IMR-90 (cell line): ENCODE results near the gene GDF9. TPM values are rescaled to one million over a fixed set of nuclear protein-coding genes. Genes with fewer than 3 reads are reported as not detected.

Source experiments
- ATAC-seq: fragments of 200-7000 bp; cut with Tn5 transposase; 2 replicates; pipeline ENCODE4 v1.9.1; 2020; ENCODE audit warnings: low read depth, mild to moderate bottlenecking, moderate library complexity
- BruUV-seq: library from RNA; stranded (reverse); fragments of 400-500 nt; replicated peaks from 2 replicates; lab custom pipeline; 2021; lab: Mats Ljungman, UMichigan
- CTCF ChIA-PET: fragments of 300-600 bp; formaldehyde crosslinking; extraction: SDS; loops from one replicate; lab custom pipeline; 2021; ENCODE audit warnings: antibody characterized with exemption; lab: Yijun Ruan, JAX
- POLR2A ChIA-PET: fragments of 300-600 bp; sonication (Branson Sonifier 250); formaldehyde crosslinking; loops from one replicate; lab custom pipeline; 2022; ENCODE audit warnings: antibody characterized with exemption; ENCODE audit not compliant: unreplicated experiment; lab: Charles Lee
- DNase-seq: peaks from one replicate; pipeline ENCODE4 v3.0.0; 2013
- H2AFZ ChIP-seq: replicated peaks from 2 replicates; pipeline ENCODE3; 2013; ENCODE audit warnings: low read length, mild to moderate bottlenecking; ENCODE audit not compliant: poor library complexity
- H2AK5ac ChIP-seq: 2 replicates; pipeline ENCODE4 v1.6.1; 2013; ENCODE audit warnings: low read depth, low read length, inconsistent platforms
- H2AK9ac ChIP-seq: replicated peaks from 2 replicates; pipeline ENCODE3; 2013; ENCODE audit warnings: mild to moderate bottlenecking, low read depth, low read length, moderate library complexity; ENCODE audit not compliant: poor library complexity
- H2BK120ac ChIP-seq: 2 replicates; pipeline ENCODE4 v1.6.1; 2013; ENCODE audit warnings: low read depth, low read length, inconsistent platforms
- H2BK15ac ChIP-seq: 3 replicates; pipeline ENCODE4 v1.6.1; 2013; ENCODE audit warnings: low read depth, low read length, inconsistent platforms
- H2BK20ac ChIP-seq: 2 replicates; pipeline ENCODE4 v1.6.1; 2013; ENCODE audit warnings: low read depth, mild to moderate bottlenecking, inconsistent platforms, low read length, moderate library complexity
- H2BK5ac ChIP-seq: 2 replicates; pipeline ENCODE4 v1.6.1; 2013; ENCODE audit warnings: mild to moderate bottlenecking, low read depth, low read length, inconsistent platforms; ENCODE audit not compliant: poor library complexity, severe bottlenecking
- H3K14ac ChIP-seq: replicated peaks from 2 replicates; pipeline ENCODE4 v1.6.1; 2013; ENCODE audit warnings: low read depth, low read length, inconsistent platforms
- H3K18ac ChIP-seq: 2 replicates; pipeline ENCODE4 v1.6.1; 2013; ENCODE audit warnings: low read depth, low read length, control low read depth
- H3K23ac ChIP-seq: 2 replicates; pipeline ENCODE4 v1.6.1; 2013; ENCODE audit warnings: low read depth, low read length, inconsistent platforms
- H3K27ac ChIP-seq: 2 replicates; pipeline ENCODE4 v1.5.1; 2013; ENCODE audit warnings: mild to moderate bottlenecking, control low read depth, low read length; ENCODE audit not compliant: insufficient read depth
- H3K27me3 ChIP-seq: 2 replicates; pipeline ENCODE4 v1.6.1; 2013; ENCODE audit warnings: low read length; ENCODE audit not compliant: control insufficient read depth, insufficient read depth
- H3K36me3 ChIP-seq: 2 replicates; pipeline ENCODE4 v1.6.1; 2013; ENCODE audit warnings: low read length, mixed read lengths; ENCODE audit not compliant: control insufficient read depth, insufficient read depth
- H3K4ac ChIP-seq: 2 replicates; pipeline ENCODE4 v1.6.1; 2013; ENCODE audit warnings: low read depth, low read length, inconsistent platforms
- H3K4me1 ChIP-seq: 2 replicates; pipeline ENCODE4 v1.6.1; 2013; ENCODE audit warnings: low read length, mixed read lengths; ENCODE audit not compliant: control insufficient read depth, insufficient read depth
- H3K4me2 ChIP-seq: 2 replicates; pipeline ENCODE4 v1.6.1; 2013; ENCODE audit warnings: low read depth, mild to moderate bottlenecking, control low read depth, low read length, moderate library complexity
- H3K4me3 ChIP-seq: 2 replicates; pipeline ENCODE4 v1.5.1; 2013; ENCODE audit warnings: low read depth, mild to moderate bottlenecking, control low read depth, low read length, moderate library complexity; ENCODE audit not compliant: insufficient read depth
- H3K56ac ChIP-seq: 2 replicates; pipeline ENCODE4 v1.6.1; 2013; ENCODE audit warnings: low read length, inconsistent platforms; ENCODE audit not compliant: insufficient read depth; ENCODE audit errors: extremely low read depth
- H3K79me1 ChIP-seq, 2 experiments: 2 replicates each; pipeline ENCODE4 v1.6.1; 2013; ENCODE audit warnings: low read length in 2 of 2, inconsistent platforms in 1 of 2, low read depth in 1 of 2
- H3K9ac ChIP-seq: 2 replicates; pipeline ENCODE4 v1.6.1; 2013; ENCODE audit warnings: low read depth, low read length, control low read depth
- H3K9me1 ChIP-seq: 2 replicates; pipeline ENCODE4 v1.6.1; 2013; ENCODE audit warnings: low read length, inconsistent platforms; ENCODE audit not compliant: insufficient read depth
- H3K9me3 ChIP-seq: 2 replicates; pipeline ENCODE4 v1.6.1; 2013; ENCODE audit warnings: low read length; ENCODE audit not compliant: control insufficient read depth, insufficient read depth
- H4K20me1 ChIP-seq: 2 replicates; pipeline ENCODE4 v1.6.1; 2013; ENCODE audit warnings: low read length, inconsistent platforms; ENCODE audit not compliant: insufficient read depth
- H4K5ac ChIP-seq: 2 replicates; pipeline ENCODE4 v1.6.1; 2013; ENCODE audit warnings: mild to moderate bottlenecking, low read depth, low read length, control low read depth
- H4K8ac ChIP-seq, 2 experiments: 2 replicates each; pipeline ENCODE4 v1.6.1; 2013; ENCODE audit warnings: low read depth in 2 of 2, low read length in 2 of 2, control low read depth in 1 of 2, inconsistent platforms in 1 of 2
- H4K91ac ChIP-seq: 2 replicates; pipeline ENCODE4 v1.6.1; 2013; ENCODE audit warnings: low read depth, low read length, inconsistent platforms; ENCODE audit not compliant: insufficient read depth
- BHLHE40 ChIP-seq: fragments of 150-350 bp; IDR thresholded peaks from 2 replicates; pipeline ENCODE4 v1.6.1; 2016; ENCODE audit warnings: mild to moderate bottlenecking, low read depth, low read length
- CEBPB ChIP-seq: IDR thresholded peaks from 2 replicates; pipeline ENCODE4 v1.6.1; 2012; ENCODE audit warnings: low read depth, low read length, improper control_type of control experiment
- CHD1 ChIP-seq: IDR thresholded peaks from 2 replicates; pipeline ENCODE4 v1.6.1; 2012; ENCODE audit warnings: low read depth, low read length, improper control_type of control experiment
- FOS ChIP-seq: fragments of 150-350 bp; IDR thresholded peaks from 2 replicates; pipeline ENCODE4 v1.6.1; 2016; ENCODE audit warnings: low read depth, low read length
- MAFK ChIP-seq: IDR thresholded peaks from 2 replicates; pipeline ENCODE4 v1.6.1; 2012; ENCODE audit warnings: low read depth, low read length, improper control_type of control experiment
- MAZ ChIP-seq: IDR thresholded peaks from 2 replicates; pipeline ENCODE4 v1.6.1; 2012; ENCODE audit warnings: low read depth, mild to moderate bottlenecking, low read length, improper control_type of control experiment, moderate library complexity, borderline replicate concordance
- MXI1 ChIP-seq: IDR thresholded peaks from 2 replicates; pipeline ENCODE4 v1.6.1; 2012; ENCODE audit warnings: low read depth, mild to moderate bottlenecking, low read length, moderate library complexity, borderline replicate concordance
- NFE2L2 ChIP-seq: fragments of 150-350 bp; IDR thresholded peaks from 2 replicates; pipeline ENCODE4 v1.6.1; 2016; ENCODE audit warnings: low read depth, mild to moderate bottlenecking, low read length
- POLR2A ChIP-seq: IDR thresholded peaks from 2 replicates; pipeline ENCODE4 v1.6.1; 2012; ENCODE audit warnings: mild to moderate bottlenecking, low read depth, low read length
- RAD21 ChIP-seq: IDR thresholded peaks from 2 replicates; pipeline ENCODE4 v1.6.1; 2012; ENCODE audit warnings: low read length, improper control_type of control experiment
- RCOR1 ChIP-seq: IDR thresholded peaks from 2 replicates; pipeline ENCODE4 v1.6.1; 2012; ENCODE audit warnings: mild to moderate bottlenecking, low read length, improper control_type of control experiment; ENCODE audit not compliant: insufficient replicate concordance
- RFX5 ChIP-seq: IDR thresholded peaks from 2 replicates; pipeline ENCODE4 v1.8.0; 2012; ENCODE audit warnings: low read depth, mild to moderate bottlenecking, low read length, moderate library complexity
- SMC3 ChIP-seq: fragments of 150-350 bp; IDR thresholded peaks from 2 replicates; pipeline ENCODE4 v1.6.1; 2016; ENCODE audit warnings: low read depth, mild to moderate bottlenecking, antibody characterized with exemption, low read length, moderate library complexity
- WGBS, 2 experiments: methylation state at CpG; one replicate each; pipeline versions ENCODE4 v1.1.5 to v1.1.7; 2013; ENCODE audit warnings: missing lambda C conversion rate in 2 of 2; ENCODE audit not compliant: insufficient read length in 1 of 2; ENCODE audit errors: extremely low coverage in 2 of 2; 5-methylcytosine and 5-hydroxymethylcytosine counted together
- dilution Hi-C: fragments of 300-500 bp; cut with HindIII; formaldehyde crosslinking; loops from one replicate; pipeline ENCODE4 v1.14.3; 2018; ENCODE audit warnings: low sequenced_read_pairs; ENCODE audit not compliant: unreplicated experiment
- in situ Hi-C: fragments of 300-500 bp; cut with MboI; formaldehyde crosslinking; loops from 3 replicates; pipeline ENCODE4 v1.14.3; 2019; ENCODE audit warnings: low sequenced_read_pairs, inconsistent platforms, mixed read lengths
- intact Hi-C: fragments of 100-400 bp; cut with micrococcal nuclease; formaldehyde crosslinking; loops from 2 replicates; pipeline ENCODE4 v1.10.0; 2022
- polyA plus RNA-seq, 3 experiments: library from polyadenylated mRNA; depleted of rRNA; stranded (reverse); fragments of >200 nt; gene quantifications; 2 replicates each; pipeline ENCODE4 v1.2.3, GENCODE V29; 2012; ENCODE audit warnings: low replicate concordance in 1 of 3
- total RNA-seq: library from RNA; depleted of rRNA; stranded (reverse); fragments of >200 nt; gene quantifications from 2 replicates; pipeline ENCODE4 v1.2.3, GENCODE V29; 2012
- TF ChIP-seq, protein P1 (sequence below): fragments of 150-350 bp; IDR thresholded peaks from 2 replicates; pipeline ENCODE4 v1.6.1; 2016; ENCODE audit warnings: low read depth, mild to moderate bottlenecking, low read length, moderate library complexity, borderline replicate concordance
- TF ChIP-seq, protein P2 (sequence below): fragments of 150-350 bp; IDR thresholded peaks from 2 replicates; pipeline ENCODE4 v1.6.1; 2017; ENCODE audit warnings: mild to moderate bottlenecking, antibody characterized with exemption, low read length, low read depth
- TF ChIP-seq, protein P3 (sequence below): conservative IDR thresholded peaks from 2 replicates; pipeline ENCODE4 v1.5.1; 2012; ENCODE audit warnings: mild to moderate bottlenecking, low read depth, low read length, improper control_type of control experiment

Gene GDF9
- total and polyA plus RNA-seq, 2 of the 4 experiments (the other 2 are of a cell fraction): 0.18 to 0.21 TPM

- H2BK5ac ChIP-seq: no peak overlapping the region
- peaks cover 2% of the 10 kb centered on the region; the same call in 1 of the 2 replicates for H3K9me1 ChIP-seq
- DNase-seq (peak; percentile 37), ATAC-seq (no peak)
- H2BK120ac ChIP-seq: no peak overlapping the region
- no peak overlapping the region for H3K4ac ChIP-seq
- no peak overlapping the region for H3K9ac ChIP-seq
- H4K5ac ChIP-seq: no peak overlapping the region
- no peak overlapping the region for H2AK5ac ChIP-seq
- no peak overlapping the region for H4K8ac ChIP-seq
- H3K4me1 ChIP-seq: no peaks in the 10 kb centered on the region
- 100% methylated on average over 1 of the region's 2 CpGs; no CpG with 5 or more reads in 1 of the 2 experiments for WGBS, 2 experiments
- H2BK20ac ChIP-seq: no peak overlapping the region
- no TSS peak for BruUV-seq
- no peak overlapping the region for H3K4me2 ChIP-seq
- TF ChIP-seq, protein P1, sequence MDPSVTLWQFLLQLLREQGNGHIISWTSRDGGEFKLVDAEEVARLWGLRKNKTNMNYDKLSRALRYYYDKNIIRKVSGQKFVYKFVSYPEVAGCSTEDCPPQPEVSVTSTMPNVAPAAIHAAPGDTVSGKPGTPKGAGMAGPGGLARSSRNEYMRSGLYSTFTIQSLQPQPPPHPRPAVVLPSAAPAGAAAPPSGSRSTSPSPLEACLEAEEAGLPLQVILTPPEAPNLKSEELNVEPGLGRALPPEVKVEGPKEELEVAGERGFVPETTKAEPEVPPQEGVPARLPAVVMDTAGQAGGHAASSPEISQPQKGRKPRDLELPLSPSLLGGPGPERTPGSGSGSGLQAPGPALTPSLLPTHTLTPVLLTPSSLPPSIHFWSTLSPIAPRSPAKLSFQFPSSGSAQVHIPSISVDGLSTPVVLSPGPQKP: no peak
- TF ChIP-seq NFE2L2 (no peak), CEBPB (no peak), POLR2A (no peak), MXI1 (no peak), MAZ (no peak), MAFK (no peak), RAD21 (no peak), SMC3 (no peak), FOS (no peak), CHD1 (no peak), RCOR1 (no peak), RFX5 (no peak), BHLHE40 (no peak)
- TF ChIP-seq, protein P2, sequence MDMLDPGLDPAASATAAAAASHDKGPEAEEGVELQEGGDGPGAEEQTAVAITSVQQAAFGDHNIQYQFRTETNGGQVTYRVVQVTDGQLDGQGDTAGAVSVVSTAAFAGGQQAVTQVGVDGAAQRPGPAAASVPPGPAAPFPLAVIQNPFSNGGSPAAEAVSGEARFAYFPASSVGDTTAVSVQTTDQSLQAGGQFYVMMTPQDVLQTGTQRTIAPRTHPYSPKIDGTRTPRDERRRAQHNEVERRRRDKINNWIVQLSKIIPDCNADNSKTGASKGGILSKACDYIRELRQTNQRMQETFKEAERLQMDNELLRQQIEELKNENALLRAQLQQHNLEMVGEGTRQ: no peak
- TF ChIP-seq, protein P3, sequence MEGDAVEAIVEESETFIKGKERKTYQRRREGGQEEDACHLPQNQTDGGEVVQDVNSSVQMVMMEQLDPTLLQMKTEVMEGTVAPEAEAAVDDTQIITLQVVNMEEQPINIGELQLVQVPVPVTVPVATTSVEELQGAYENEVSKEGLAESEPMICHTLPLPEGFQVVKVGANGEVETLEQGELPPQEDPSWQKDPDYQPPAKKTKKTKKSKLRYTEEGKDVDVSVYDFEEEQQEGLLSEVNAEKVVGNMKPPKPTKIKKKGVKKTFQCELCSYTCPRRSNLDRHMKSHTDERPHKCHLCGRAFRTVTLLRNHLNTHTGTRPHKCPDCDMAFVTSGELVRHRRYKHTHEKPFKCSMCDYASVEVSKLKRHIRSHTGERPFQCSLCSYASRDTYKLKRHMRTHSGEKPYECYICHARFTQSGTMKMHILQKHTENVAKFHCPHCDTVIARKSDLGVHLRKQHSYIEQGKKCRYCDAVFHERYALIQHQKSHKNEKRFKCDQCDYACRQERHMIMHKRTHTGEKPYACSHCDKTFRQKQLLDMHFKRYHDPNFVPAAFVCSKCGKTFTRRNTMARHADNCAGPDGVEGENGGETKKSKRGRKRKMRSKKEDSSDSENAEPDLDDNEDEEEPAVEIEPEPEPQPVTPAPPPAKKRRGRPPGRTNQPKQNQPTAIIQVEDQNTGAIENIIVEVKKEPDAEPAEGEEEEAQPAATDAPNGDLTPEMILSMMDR: no peak
- H2AK9ac ChIP-seq: no peak overlapping the region
- CTCF ChIA-PET: no interaction called here
- in situ Hi-C loops: no loop called here
- no peak overlapping the region for H2BK15ac ChIP-seq
- peaks cover 33 to 59% of the 10 kb centered on the region in 2 experiments for H3K79me1 ChIP-seq
- no peak overlapping the region for H3K23ac ChIP-seq
- H2AFZ ChIP-seq: no peak overlapping the region
- no peak overlapping the region for H3K4me3 ChIP-seq
- dilution Hi-C loops: no loop called here
- no peak overlapping the region for H4K91ac ChIP-seq
- H3K27ac ChIP-seq: no peak overlapping the region
- intact Hi-C loops: no loop called here
- no peak overlapping the region for H3K18ac ChIP-seq
- peaks cover 54% of the 10 kb centered on the region for H4K20me1 ChIP-seq
- H3K36me3 ChIP-seq: peaks cover 13% of the 10 kb centered on the region
- no peaks in the 10 kb centered on the region for H3K27me3 ChIP-seq
- no peak overlapping the region for H3K56ac ChIP-seq
- POLR2A ChIA-PET: no interaction called here
- no peak overlapping the region for H3K14ac ChIP-seq
- no peaks in the 10 kb centered on the region for H3K9me3 ChIP-seq
These were observed 40.9 kb upstream of the GDF9 start for GRCh38 chr5:132907161-132907560.
